SU-DHL-6 (cell line): Measurements from ENCODE around the gene BNC2.

Experiments
- H2AFZ ChIP-seq: fragments of 200-600 bp; sonication (generic); 2 replicates; pipeline ENCODE4 v1.6.1; 2014; ENCODE audit warnings: low read depth, mild to moderate bottlenecking, moderate library complexity, mixed read lengths, antibody characterized with exemption, low read length; ENCODE audit not compliant: severe bottlenecking
- H3F3A ChIP-seq: fragments of 200-600 bp; shearing (Covaris generic); 2 replicates; pipeline ENCODE4 v1.6.0; 2016; ENCODE audit warnings: antibody characterized with exemption, mild to moderate bottlenecking; ENCODE audit not compliant: insufficient read depth
- H3K27ac ChIP-seq: fragments of 200-600 bp; sonication (generic); 2 replicates; pipeline ENCODE4 v1.5.1; 2016; ENCODE audit warnings: low read depth, mild to moderate bottlenecking, low read length, moderate library complexity, mixed read lengths
- H3K27me3 ChIP-seq: fragments of 200-600 bp; sonication (generic), shearing (Covaris generic); 2 replicates; pipeline ENCODE4 v1.6.0; 2014; ENCODE audit warnings: mild to moderate bottlenecking, low read length
- H3K36me3 ChIP-seq: fragments of 200-600 bp; sonication (generic); 2 replicates; pipeline ENCODE4 v1.6.1; 2014; ENCODE audit warnings: mild to moderate bottlenecking, low read length, mixed read lengths
- H3K4me2 ChIP-seq: fragments of 300-600, 200-600 bp; shearing (Covaris generic), sonication (generic); 2 replicates; pipeline ENCODE4 v1.6.0; 2014; ENCODE audit warnings: low read length, low read depth, mild to moderate bottlenecking; ENCODE audit not compliant: poor library complexity, severe bottlenecking
- H3K4me3 ChIP-seq: fragments of 200-600 bp; sonication (generic); 2 replicates; pipeline ENCODE4 v1.5.1; 2014; ENCODE audit warnings: antibody characterized with exemption, low read length, mild to moderate bottlenecking, mixed read lengths; ENCODE audit not compliant: insufficient read depth, poor library complexity, severe bottlenecking
- H3K79me2 ChIP-seq: fragments of 200-600 bp; sonication (generic); 2 replicates; pipeline ENCODE4 v1.6.1; 2014; ENCODE audit warnings: mild to moderate bottlenecking, low read length, moderate library complexity; ENCODE audit not compliant: insufficient read depth
- H3K9ac ChIP-seq: fragments of 200-600 bp; sonication (generic); 2 replicates; pipeline ENCODE4 v1.7.0; 2014; ENCODE audit warnings: mild to moderate bottlenecking, low read length
- H3K9me2 ChIP-seq: fragments of 200-600 bp; sonication (generic); replicated peaks from 2 replicates; pipeline ENCODE4 v1.6.1; 2014; ENCODE audit warnings: low read length; ENCODE audit not compliant: insufficient read depth
- H3K9me3 ChIP-seq: fragments of 200-600 bp; sonication (generic); 2 replicates; pipeline ENCODE4 v1.6.1; 2014; ENCODE audit warnings: low read length, mixed read lengths; ENCODE audit not compliant: insufficient read depth
- H4K20me1 ChIP-seq: fragments of 200-600 bp; sonication (generic); 2 replicates; pipeline ENCODE4 v1.6.1; 2014; ENCODE audit warnings: low read depth, mild to moderate bottlenecking, antibody characterized with exemption, low read length, moderate library complexity, mixed read lengths
- CTCF ChIP-seq: fragments of 200-600 bp; sonication (generic); IDR thresholded peaks from one replicate; pipeline ENCODE4 v1.5.1; 2017; ENCODE audit warnings: antibody characterized with exemption, mild to moderate bottlenecking, low read length, moderate library complexity; ENCODE audit not compliant: insufficient read depth, poor library complexity, severe bottlenecking
- EZH2phosphoT487 ChIP-seq: fragments of 200-600 bp; sonication (generic), shearing (Covaris generic); conservative IDR thresholded peaks from 2 replicates; pipeline ENCODE4 v1.6.1; 2018; ENCODE audit warnings: mild to moderate bottlenecking, antibody characterized with exemption, low read length, moderate library complexity, mixed read lengths

Gene BNC2

DNA sequence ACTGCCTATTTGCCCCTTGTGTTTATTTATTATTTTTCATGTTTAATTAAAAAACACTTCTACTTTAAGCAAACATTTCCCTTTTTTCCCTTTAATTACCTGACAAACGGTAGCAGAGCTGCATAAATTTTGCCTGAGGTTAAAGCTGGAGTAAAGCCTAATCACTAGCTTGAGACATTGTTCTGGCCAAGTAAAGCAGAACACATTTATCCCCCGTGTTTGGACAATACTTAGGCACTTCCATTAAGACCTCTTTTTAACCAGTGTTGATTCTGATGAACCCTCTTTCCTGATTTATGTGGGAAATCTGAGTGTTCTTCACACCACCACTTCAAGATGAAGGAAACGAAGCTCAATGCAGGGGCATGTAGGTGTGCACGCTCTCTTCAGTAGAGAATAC lies 54.5 kb downstream of the BNC2 start:
- Histone ChIP-seq H3K9me2 (no peaks in the 10 kb centered on the region), H3K36me3 (no peaks in the 10 kb centered on the region), H3K27me3 (no peaks in the 10 kb centered on the region), H4K20me1 (no peaks in the 10 kb centered on the region), H3K9me3 (no peaks in the 10 kb centered on the region), H3K4me2 (no peak overlapping the region), H3F3A (no peaks in the 10 kb centered on the region), H3K27ac (no peak overlapping the region), H3K4me3 (no peak overlapping the region), H3K9ac (no peak overlapping the region), H2AFZ (no peak overlapping the region), H3K79me2 (no peaks in the 10 kb centered on the region)
- no peak for TF ChIP-seq CTCF

GRCh38 chr9:16815079-16815478 lies 55.4 kb downstream of the BNC2 start:
- no peak overlapping the region for H3K9ac ChIP-seq
- TF ChIP-seq CTCF (no peak), EZH2phosphoT487 (no peak)
- no peaks in the 10 kb centered on the region for H3K27me3 ChIP-seq
- H2AFZ ChIP-seq = no peak overlapping the region
- H3K4me3 ChIP-seq = no peak overlapping the region
- no peak overlapping the region for H3K27ac ChIP-seq
- no peaks in the 10 kb centered on the region for H3K36me3 ChIP-seq
- H3K79me2 ChIP-seq = no peaks in the 10 kb centered on the region
- no peaks in the 10 kb centered on the region for H3K9me2 ChIP-seq
- H4K20me1 ChIP-seq = no peaks in the 10 kb centered on the region
- H3K4me2 ChIP-seq = no peak overlapping the region
- no peaks in the 10 kb centered on the region for H3F3A ChIP-seq
- no peaks in the 10 kb centered on the region for H3K9me3 ChIP-seq

DNA sequence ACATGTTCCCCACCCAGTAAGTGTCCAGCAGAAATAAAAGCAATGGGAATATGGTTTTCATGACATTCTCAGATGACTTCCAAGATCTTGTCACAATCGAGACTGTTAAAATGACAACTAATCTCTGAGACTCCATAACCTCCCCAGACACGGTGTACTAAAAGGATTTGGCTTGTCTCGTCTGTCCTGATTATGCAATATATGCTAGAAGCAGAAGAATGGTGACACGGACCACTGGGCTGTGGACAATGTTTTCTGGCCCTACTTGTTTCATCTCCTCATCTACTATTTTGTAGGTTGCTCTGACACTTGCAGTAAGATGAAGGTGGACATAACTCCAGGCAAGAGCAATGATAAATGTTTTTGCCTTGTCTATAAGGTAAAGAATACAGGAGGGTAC lies 56.6 kb downstream of the BNC2 start:
- Histone ChIP-seq H3K9me2 (no peaks in the 10 kb centered on the region), H3K9ac (no peak overlapping the region), H3K4me3 (no peak overlapping the region), H4K20me1 (no peaks in the 10 kb centered on the region), H3K36me3 (no peaks in the 10 kb centered on the region), H3F3A (no peaks in the 10 kb centered on the region), H3K4me2 (no peak overlapping the region), H3K27ac (no peak overlapping the region), H3K27me3 (no peaks in the 10 kb centered on the region), H3K9me3 (no peaks in the 10 kb centered on the region), H2AFZ (no peak overlapping the region), H3K79me2 (no peaks in the 10 kb centered on the region)
- TF ChIP-seq EZH2phosphoT487 = no peak
- TF ChIP-seq CTCF = no peak
